Stimulated activated CD4-positive, alpha-beta T cell treated with anti-CD3 and anti-CD28 coated beads, TNF-alpha, amount 100 ng/mL, for 48 hours (primary cell): ENCODE measurements around the gene CD86.

ENCODE experiments used
- DNase-seq, 3 donors: peaks; one replicate each; pipeline ENCODE4 v3.0.0-alpha.2; 2020; ENCODE audit warnings: low read depth in 3 of 3

The CD86 gene

DNA sequence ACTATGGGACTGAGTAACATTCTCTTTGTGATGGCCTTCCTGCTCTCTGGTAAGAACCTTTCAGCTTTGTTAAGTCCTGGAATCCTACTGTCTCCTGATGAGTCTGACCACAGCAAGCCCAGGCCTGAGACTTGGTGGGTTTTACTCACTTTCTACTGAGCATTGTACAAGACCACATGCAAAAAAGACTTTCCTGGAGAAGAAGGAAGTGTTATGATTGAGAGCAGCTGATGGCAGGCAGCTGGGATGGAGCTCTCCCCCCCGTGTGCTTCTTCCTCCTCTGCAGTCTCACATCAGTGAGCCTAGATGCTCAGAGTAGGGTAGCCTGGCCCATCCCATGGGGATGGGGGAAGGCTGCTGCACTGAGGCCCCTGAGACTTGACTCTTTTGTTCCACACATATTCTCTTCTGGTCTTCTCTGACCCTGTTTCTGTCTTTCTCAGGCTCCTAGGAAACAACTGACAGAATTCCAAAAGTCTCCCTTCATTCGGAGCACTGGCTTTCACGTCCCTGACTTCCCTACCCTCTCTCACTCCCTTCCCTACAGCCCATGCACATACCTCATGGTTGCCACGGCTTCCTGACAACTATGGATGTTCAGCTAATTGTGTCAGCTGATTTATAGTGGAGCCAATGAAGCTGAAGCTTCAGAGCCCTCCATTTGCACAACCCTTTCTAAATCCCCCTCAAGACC, 36.6 kb downstream of the CD86 start:
- DNase-seq: no peak

- DNase-seq: peak; percentile 44 to 63 (median 51)
These were observed 37.5 kb downstream of the CD86 start for GRCh38 chr3:122092460-122093165.

- no peak for DNase-seq
These were observed 39.0 kb downstream of the CD86 start for GRCh38 chr3:122094125-122094524.

DNA sequence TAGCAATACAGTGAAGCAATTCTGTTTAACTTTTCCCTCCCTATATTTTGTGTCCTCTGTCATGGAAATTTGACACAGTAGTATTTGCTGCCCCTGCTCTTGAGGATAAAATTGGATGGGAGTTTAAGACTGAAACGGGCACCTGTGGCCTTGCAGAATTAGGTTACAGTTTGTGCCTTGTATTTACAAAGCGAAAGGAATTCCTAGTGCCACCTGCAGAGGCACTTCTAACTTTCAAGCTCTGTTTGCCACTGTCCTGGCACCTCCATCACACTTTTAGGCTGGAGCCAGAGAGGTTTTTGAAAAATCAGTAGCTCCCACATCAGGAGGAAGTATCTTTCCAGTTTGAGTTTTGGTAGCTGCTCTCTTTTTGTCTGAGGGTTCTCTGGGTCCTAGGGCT, 39.5 kb downstream of the CD86 start:
- DNase-seq: no peak

DNA sequence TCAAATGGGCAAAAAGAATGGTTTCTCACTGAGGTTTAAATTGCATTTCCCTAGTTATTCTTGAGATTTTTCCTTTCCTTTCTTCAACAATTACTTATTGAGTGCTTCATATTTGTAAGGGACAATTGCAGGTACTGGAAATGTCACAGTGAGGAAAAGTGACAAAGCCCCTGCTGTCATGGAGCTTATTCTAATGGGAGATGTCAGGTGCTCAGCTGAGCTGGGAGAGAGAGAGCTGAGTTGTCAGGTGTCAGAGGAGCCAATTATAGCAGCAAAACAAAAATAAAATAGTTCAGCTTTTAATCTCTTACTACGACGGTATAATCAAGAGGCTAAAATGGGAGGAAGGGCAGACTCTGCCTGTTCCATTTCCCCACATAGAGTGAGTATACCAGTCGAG, 42.0 kb downstream of the CD86 start:
- no peak for DNase-seq

DNA sequence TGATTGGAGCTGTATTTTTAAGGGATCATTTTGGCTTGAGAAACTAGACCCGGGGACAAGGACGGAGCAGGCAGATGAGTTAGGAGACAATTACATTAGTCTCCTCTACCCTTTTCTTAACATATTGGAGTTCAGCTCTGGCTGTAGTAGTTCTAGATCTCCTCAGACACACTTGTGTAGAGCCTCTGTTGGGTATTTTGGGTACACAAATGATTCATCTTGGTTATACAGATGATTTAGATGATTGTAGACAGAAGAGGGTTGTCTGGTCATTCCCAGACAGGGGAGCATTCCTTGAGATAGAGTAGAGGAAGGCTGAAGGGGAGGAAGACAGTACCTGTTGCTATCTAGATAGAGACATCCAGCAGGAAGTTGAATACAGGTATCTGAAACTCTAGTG, 43.4 kb downstream of the CD86 start:
- DNase-seq: no peak

DNA sequence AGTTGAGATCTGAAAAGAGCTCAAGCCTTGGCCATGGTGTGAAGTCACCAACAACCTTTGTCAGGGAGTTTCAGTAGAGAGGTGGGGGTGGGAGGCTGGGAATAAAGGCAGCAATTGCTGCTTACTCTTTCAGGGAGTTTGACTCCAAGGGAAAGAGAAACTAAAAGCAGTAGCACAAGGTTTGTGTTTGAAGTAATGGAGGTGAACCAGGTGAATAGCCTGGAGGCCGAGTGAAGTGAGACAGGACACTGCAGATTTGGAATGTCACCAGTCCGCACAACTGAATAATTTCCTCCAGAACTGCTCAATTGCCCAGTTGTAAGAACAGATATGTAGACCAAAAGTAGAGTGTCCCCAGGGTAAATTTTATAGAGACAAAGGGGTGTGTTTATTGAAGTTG, 44.1 kb downstream of the CD86 start:
- DNase-seq: no peak

DNA sequence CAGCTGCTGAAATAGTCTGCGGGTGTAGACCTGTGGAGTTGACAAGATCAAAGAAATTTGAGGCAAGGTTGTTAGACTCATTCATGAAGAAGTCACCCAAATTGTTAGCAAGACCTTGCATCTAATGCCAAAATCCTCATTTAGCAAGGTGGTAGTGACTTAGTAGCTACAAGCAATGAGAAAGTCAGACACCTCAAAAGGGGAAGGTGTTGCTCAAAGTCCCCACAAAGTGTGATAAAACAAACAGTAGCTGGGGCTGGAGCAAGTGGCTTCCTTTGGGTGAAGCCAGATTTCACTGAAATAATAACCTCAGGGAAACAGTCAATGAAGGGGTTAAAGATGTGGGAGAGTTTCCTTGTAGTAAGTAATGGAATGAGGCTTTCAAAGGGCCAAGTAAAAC, 44.9 kb downstream of the CD86 start:
- no peak for DNase-seq

DNA sequence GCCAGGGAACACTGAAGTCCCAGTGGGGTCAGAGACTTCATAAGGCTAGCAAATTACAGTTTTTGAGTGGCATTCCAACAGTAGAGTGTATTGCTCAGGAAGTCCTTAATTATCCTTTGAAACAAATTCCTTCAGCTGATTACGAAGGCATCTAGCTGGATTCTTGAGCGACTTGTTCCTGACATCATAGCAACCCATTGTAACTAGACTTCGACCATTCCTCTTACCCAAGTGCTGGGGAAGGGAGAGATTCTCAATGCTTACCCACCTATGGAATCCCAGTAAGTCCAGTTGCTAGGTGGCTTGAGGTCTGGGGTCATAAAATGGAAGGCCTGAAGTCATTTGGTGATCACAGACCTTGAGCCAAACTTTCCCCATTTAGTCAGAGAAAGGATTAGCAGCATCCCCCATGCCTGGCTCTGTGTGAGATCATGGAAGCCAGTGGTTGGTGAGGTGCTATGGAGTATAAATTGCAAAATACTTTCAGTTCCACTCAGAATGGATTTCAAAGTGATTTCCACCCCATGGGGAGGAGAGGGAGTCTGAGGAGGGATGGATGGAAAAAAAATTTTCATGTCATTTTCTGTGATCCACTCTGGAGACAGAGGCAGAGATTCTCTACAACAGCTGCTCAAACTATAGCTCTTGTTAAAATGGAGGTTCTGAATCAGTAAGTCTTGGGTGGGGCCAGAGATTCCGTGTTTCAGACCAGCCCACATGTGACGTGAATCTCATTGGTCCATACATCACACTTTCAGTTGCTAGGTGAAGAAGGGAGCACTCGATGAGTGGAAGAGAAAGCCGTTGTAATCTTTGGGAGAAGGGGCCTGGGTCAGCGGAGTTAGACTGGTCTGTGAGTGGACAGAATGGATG, 45.7 kb downstream of the CD86 start:
- DNase-seq: no peak

- no peak for DNase-seq
These were observed 46.5 kb downstream of the CD86 start for GRCh38 chr3:122101646-122102045.

GRCh38 chr3:122102191-122102935, 47.2 kb downstream of the CD86 start:
- no peak for DNase-seq

GRCh38 chr3:122103821-122104514, 48.8 kb downstream of the CD86 start:
- DNase-seq: no peak

GRCh38 chr3:122104515-122105194, 49.5 kb downstream of the CD86 start:
- no peak for DNase-seq

DNA sequence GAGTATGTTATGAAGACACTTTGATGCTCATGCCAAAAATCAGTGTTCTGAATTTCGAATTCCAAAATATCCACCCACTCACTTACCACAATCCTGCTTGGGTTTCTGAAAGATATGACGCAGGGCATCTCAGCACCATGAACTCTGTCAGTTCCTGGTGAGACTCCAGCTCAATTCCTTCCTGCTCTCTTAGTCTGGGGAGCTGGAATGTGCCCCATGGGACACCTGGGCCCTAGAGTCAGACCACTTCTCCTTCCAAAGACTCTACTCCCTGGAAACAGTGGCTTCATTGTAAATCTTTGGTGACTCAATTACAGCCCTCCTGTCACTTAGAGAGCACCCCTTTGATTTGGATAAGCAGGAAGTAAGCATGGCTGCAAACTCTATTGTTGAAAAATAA, 50.5 kb downstream of the CD86 start:
- DNase-seq: no peak

DNA sequence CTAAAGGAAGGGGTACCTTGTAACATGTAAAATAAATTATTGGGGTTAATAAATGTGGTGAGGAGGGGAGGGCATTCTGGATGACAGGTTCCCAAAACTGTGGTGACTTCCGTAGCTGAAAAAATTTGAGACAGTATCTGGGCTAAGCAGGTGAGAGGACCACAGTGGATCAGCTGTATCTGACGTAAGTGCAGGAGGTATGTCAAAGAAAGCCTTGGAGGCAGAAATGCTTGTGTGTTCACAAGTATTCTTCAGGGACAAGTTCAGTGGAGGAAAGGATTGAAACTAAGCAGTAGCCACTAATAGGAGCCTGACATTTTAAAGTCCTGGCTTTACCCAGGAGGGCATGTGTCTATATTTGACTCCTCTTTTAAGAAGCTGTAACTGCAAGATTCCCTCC, 52.0 kb downstream of the CD86 start:
- DNase-seq: no peak

DNA sequence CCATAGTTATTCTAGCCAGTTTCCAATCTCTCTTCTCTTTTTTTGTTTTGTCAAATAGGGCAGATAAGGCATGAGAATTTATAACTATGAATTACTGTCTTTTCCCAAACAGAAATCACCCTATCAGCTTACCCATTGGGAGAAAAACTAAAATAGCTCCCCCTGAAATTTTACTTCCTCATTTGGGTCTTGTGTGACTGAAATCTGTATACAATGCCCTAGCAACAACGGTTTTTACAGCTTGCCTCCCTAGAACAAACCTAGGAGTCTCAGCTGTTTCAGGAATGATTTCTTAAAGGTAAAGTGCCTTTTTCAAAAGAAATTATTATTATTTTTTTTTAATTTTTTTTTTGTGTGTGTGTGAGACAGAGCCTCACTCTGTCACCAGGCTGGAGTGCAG, 56.8 kb downstream of the CD86 start:
- no peak for DNase-seq

DNA sequence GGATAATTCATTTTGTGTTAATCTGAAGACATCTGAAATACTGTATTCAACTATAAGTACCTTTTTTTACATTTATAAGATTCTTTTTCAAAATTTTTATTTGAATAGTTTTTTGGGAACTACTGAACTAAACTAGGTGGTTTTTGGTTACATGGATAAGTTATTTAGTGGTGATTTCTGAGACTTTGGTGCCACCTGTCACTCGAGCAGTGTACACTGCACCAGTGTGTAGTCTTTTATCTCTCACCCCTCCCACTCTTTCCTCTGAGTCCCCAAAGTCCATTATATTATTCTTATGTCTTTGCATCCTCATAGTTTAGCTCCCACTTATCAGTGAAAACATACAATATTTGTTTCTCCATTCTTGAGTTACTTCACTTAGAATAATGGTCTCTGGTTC, 57.6 kb downstream of the CD86 start:
- no peak for DNase-seq

- DNase-seq: no peak
These were observed 68.7 kb downstream of the CD86 start for GRCh38 chr3:122123850-122124249.

GRCh38 chr3:122132949-122133540, 77.9 kb downstream of the CD86 start:
- DNase-seq: no peak

DNA sequence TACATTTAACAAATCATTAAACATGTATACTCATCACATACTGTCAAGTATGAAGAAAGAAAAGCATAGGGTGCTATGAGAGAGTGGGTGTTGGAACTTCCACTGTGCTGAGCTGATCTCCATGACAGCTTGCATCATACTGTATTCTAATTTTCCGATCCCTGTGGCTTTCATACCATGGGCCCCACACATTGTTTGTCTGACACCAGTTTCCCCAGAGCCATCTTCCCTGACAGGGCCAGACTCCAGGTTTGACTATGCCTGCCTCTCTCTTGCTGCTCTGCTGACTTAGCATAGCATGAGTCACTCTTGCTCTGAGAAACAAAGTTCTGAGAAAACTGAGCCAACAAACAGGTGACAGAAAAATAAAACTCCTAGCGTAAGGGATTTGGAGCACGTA, 91.3 kb downstream of the CD86 start:
- DNase-seq: peak; percentile 53 to 74 (median 59)
